H1 (cell line): Measurements from ENCODE around the gene EFCAB6. TPM values are rescaled to one million over a fixed set of nuclear protein-coding genes. Genes with fewer than 3 reads are reported as not detected.

ENCODE experiments used
- CTCF ChIA-PET: fragments of 300-600 bp; sonication (Branson Sonifier 250); formaldehyde crosslinking; loops from one replicate; lab custom pipeline; 2021; ENCODE audit not compliant: partially characterized antibody; lab: Charles Lee
- POLR2A ChIA-PET: fragments of 300-600 bp; sonication (Branson Sonifier 250); formaldehyde crosslinking; loops from one replicate; lab custom pipeline; 2021; ENCODE audit warnings: inconsistent platforms; ENCODE audit not compliant: partially characterized antibody; lab: Charles Lee
- DNase-seq, 2 experiments: peaks; one replicate each; pipeline versions ENCODE4 v3.0.0 to v3.0.0-alpha.2; 2010 to 2022; ENCODE audit warnings: low spot score in 2 of 2, low read depth in 1 of 2, mixed read lengths in 1 of 2
- FAIRE-seq: peaks from 2 replicates; lab custom pipeline; 2011; peaks lifted over from hg19 to GRCh38; lab: Jason Lieb, UNC
- H2AFZ ChIP-seq: 2 replicates; pipeline ENCODE4 v1.8.1; 2012; ENCODE audit warnings: low read length, inconsistent platforms
- H2AK5ac ChIP-seq: 2 replicates; pipeline ENCODE4 v1.6.1; 2013; ENCODE audit warnings: low read depth, low read length
- H2BK120ac ChIP-seq: replicated peaks from 2 replicates; pipeline ENCODE3; 2013; ENCODE audit warnings: low read depth, low read length, inconsistent platforms
- H2BK12ac ChIP-seq: 2 replicates; pipeline ENCODE4 v1.6.1; 2013; ENCODE audit warnings: low read depth, low read length
- H2BK15ac ChIP-seq: 2 replicates; pipeline ENCODE4 v1.6.1; 2013; ENCODE audit warnings: low read length
- H2BK20ac ChIP-seq: 2 replicates; pipeline ENCODE4 v1.6.1; 2013; ENCODE audit warnings: low read length
- H2BK5ac ChIP-seq: 2 replicates; pipeline ENCODE4 v1.6.1; 2013; ENCODE audit warnings: low read depth, low read length
- H3K14ac ChIP-seq: 2 replicates; pipeline ENCODE4 v1.6.1; 2013; ENCODE audit warnings: inconsistent platforms; ENCODE audit not compliant: insufficient read length
- H3K18ac ChIP-seq: 2 replicates; pipeline ENCODE4 v1.6.1; 2013; ENCODE audit warnings: low read length; ENCODE audit errors: extremely low read depth
- H3K23ac ChIP-seq: 2 replicates; pipeline ENCODE4 v1.6.1; 2013; ENCODE audit warnings: inconsistent platforms; ENCODE audit not compliant: insufficient read length
- H3K23me2 ChIP-seq: 2 replicates; pipeline ENCODE4 v1.6.1; 2013; ENCODE audit warnings: low read depth, low read length
- H3K27ac ChIP-seq: 2 replicates; pipeline ENCODE4 v1.6.1; 2011; ENCODE audit warnings: low read depth, low read length, inconsistent platforms
- H3K27me3 ChIP-seq, 4 experiments: replicated peaks in 1 of 4; 1 replicate in 1 of 4; 2 replicates in 3 of 4; pipeline versions ENCODE4 v1.6.1 to v1.8.1; 2011 to 2013; ENCODE audit warnings: low read length in 3 of 4, mild to moderate bottlenecking in 3 of 4, inconsistent platforms in 2 of 4, mixed read lengths in 2 of 4, moderate library complexity in 1 of 4; ENCODE audit not compliant: control insufficient read depth in 3 of 4, insufficient read depth in 3 of 4; ENCODE audit errors: extremely low read depth in 1 of 4
- H3K36me3 ChIP-seq, 4 experiments: 2 replicates each; pipeline versions ENCODE4 v1.6.1 to v1.8.1; 2011 to 2013; ENCODE audit warnings: mild to moderate bottlenecking in 4 of 4, low read length in 3 of 4, moderate library complexity in 2 of 4, control low read depth in 1 of 4, inconsistent platforms in 1 of 4; ENCODE audit not compliant: insufficient read depth in 4 of 4, control insufficient read depth in 2 of 4
- H3K4ac ChIP-seq: replicated peaks from 2 replicates; pipeline ENCODE3; 2013; ENCODE audit warnings: low read length, low read depth, mixed read lengths, inconsistent platforms; ENCODE audit not compliant: insufficient read length
- H3K4me1 ChIP-seq, 4 experiments: replicated peaks in 1 of 4; 1 replicate in 1 of 4; 2 replicates in 3 of 4; pipeline versions ENCODE4 v1.6.1 to v1.8.1; 2011 to 2013; ENCODE audit warnings: low read length in 3 of 4, inconsistent platforms in 2 of 4, mixed read lengths in 1 of 4; ENCODE audit not compliant: insufficient read depth in 4 of 4, control insufficient read depth in 3 of 4
- H3K4me2 ChIP-seq, 2 experiments: 2 replicates each; pipeline versions ENCODE4 v1.6.1 to v1.8.1; 2011 to 2013; ENCODE audit warnings: low read depth in 2 of 2, low read length in 2 of 2, control low read depth in 1 of 2, inconsistent platforms in 1 of 2, mild to moderate bottlenecking in 1 of 2; ENCODE audit not compliant: insufficient read depth in 1 of 2
- H3K4me3 ChIP-seq, 4 experiments: fragments of 200-600, 300-600 bp in 1 of 4; sonication (generic), shearing (Covaris generic), sonication (Bioruptor Twin) in 1 of 4; 2 replicates each; pipeline versions ENCODE4 v1.5.1 to v1.8.1; 2011 to 2016; ENCODE audit warnings: low read length in 4 of 4, low read depth in 3 of 4, control low read depth in 2 of 4, inconsistent platforms in 2 of 4, mild to moderate bottlenecking in 2 of 4, mixed read lengths in 1 of 4, moderate library complexity in 1 of 4; ENCODE audit not compliant: insufficient read depth in 2 of 4; ENCODE audit errors: extremely low read depth in 1 of 4
- H3K56ac ChIP-seq: replicated peaks from 2 replicates; pipeline ENCODE3; 2013; ENCODE audit warnings: low read depth, mild to moderate bottlenecking, mixed read lengths, low read length, inconsistent platforms; ENCODE audit not compliant: insufficient read length
- H3K79me1 ChIP-seq: 2 replicates; pipeline ENCODE4 v1.6.1; 2013; ENCODE audit warnings: low read depth, low read length, control low read depth
- H3K79me2 ChIP-seq, 2 experiments: 2 replicates each; pipeline versions ENCODE4 v1.6.1 to v1.8.1; 2012 to 2013; ENCODE audit warnings: low read length in 2 of 2, mild to moderate bottlenecking in 2 of 2, inconsistent platforms in 1 of 2; ENCODE audit not compliant: insufficient read depth in 2 of 2, control insufficient read depth in 1 of 2
- H3K9ac ChIP-seq, 4 experiments: replicated peaks in 1 of 4; 1 replicate in 1 of 4; 2 replicates in 3 of 4; pipeline versions ENCODE4 v1.6.1 to v1.8.1; 2011 to 2013; ENCODE audit warnings: low read depth in 3 of 4, low read length in 3 of 4, control low read depth in 2 of 4, mild to moderate bottlenecking in 2 of 4, moderate library complexity in 2 of 4, inconsistent platforms in 1 of 4; ENCODE audit errors: extremely low read depth in 1 of 4
- H3K9me3 ChIP-seq, 2 experiments: 2 replicates each; pipeline versions ENCODE4 v1.6.1 to v1.8.1; 2012 to 2013; ENCODE audit warnings: mild to moderate bottlenecking in 2 of 2, moderate library complexity in 2 of 2, control low read depth in 1 of 2, inconsistent platforms in 1 of 2, low read depth in 1 of 2, low read length in 1 of 2, mixed read lengths in 1 of 2; ENCODE audit not compliant: insufficient read depth in 2 of 2
- H4K20me1 ChIP-seq, 2 experiments: replicated peaks in 1 of 2; 2 replicates each; pipeline versions ENCODE3 to v1.8.1; 2011 to 2013; ENCODE audit warnings: inconsistent platforms in 2 of 2, low read length in 2 of 2, mild to moderate bottlenecking in 1 of 2; ENCODE audit not compliant: insufficient read depth in 2 of 2, control insufficient read depth in 1 of 2
- H4K5ac ChIP-seq: 2 replicates; pipeline ENCODE4 v1.6.1; 2013; ENCODE audit warnings: low read length, low read depth, mixed read lengths, inconsistent platforms; ENCODE audit not compliant: insufficient read length
- H4K8ac ChIP-seq: 2 replicates; pipeline ENCODE4 v1.8.0; 2013; ENCODE audit warnings: mild to moderate bottlenecking, moderate library complexity, low read length, inconsistent platforms; ENCODE audit not compliant: insufficient read depth; ENCODE audit errors: extremely low read depth
- H4K91ac ChIP-seq: replicated peaks from 2 replicates; pipeline ENCODE3; 2013; ENCODE audit warnings: low read length, mixed read lengths, inconsistent platforms; ENCODE audit not compliant: insufficient read length
- TBP ChIP-seq: IDR thresholded peaks from 2 replicates; pipeline ENCODE4 v1.6.1; 2011; ENCODE audit warnings: low read depth, low read length, improper control_type of control experiment
- WGBS, 2 experiments: shearing (Covaris generic) in 1 of 2; methylation state at CpG; one replicate each; pipeline versions ENCODE4 v1.1.6 to v1.1.7; 2013 to 2015; ENCODE audit warnings: low lambda C conversion rate in 2 of 2, mixed read lengths in 2 of 2, inconsistent platforms in 1 of 2, low coverage in 1 of 2, missing lambda C conversion rate in 1 of 2; ENCODE audit not compliant: insufficient replicate concordance in 2 of 2, insufficient coverage in 1 of 2, insufficient read length in 1 of 2; ENCODE audit errors: extremely low coverage in 1 of 2, missing lambda C conversion rate in 1 of 2; 5-methylcytosine and 5-hydroxymethylcytosine counted together
- polyA plus RNA-seq, 7 experiments: library from polyadenylated mRNA; depleted of rRNA in 3 of 7; stranded (reverse) in 5 of 7; unstranded in 2 of 7; fragments of >200 nt in 5 of 7; fragments of 200-250 nt in 2 of 7; gene quantifications; 1 replicate in 5 of 7; 2 replicates in 1 of 7; 4 replicates in 1 of 7; pipeline versions ENCODE4 v1.2.1 to v1.2.3, GENCODE V29; 2011 to 2013; ENCODE audit warnings: missing spikeins in 2 of 7, mixed read lengths in 2 of 7
- total RNA-seq: library from RNA; stranded (reverse); fragmentation: NEBNext Ultra II Directional; extraction: Animal tissue kit (Norgen Biotek cat#: 25700); gene quantifications from 2 replicates; pipeline ENCODE4 v1.2.1, GENCODE V29; 2021
- TF ChIP-seq, protein P1 (sequence below): IDR thresholded peaks from 2 replicates; pipeline ENCODE4 v1.6.1; 2012; ENCODE audit warnings: inconsistent platforms

Gene EFCAB6
- total and polyA plus RNA-seq, 2 of the 8 experiments (the other 6 are each of a cell fraction or from before 2014, with no cell fraction given) = 0.32 to 1.7 TPM

DNA sequence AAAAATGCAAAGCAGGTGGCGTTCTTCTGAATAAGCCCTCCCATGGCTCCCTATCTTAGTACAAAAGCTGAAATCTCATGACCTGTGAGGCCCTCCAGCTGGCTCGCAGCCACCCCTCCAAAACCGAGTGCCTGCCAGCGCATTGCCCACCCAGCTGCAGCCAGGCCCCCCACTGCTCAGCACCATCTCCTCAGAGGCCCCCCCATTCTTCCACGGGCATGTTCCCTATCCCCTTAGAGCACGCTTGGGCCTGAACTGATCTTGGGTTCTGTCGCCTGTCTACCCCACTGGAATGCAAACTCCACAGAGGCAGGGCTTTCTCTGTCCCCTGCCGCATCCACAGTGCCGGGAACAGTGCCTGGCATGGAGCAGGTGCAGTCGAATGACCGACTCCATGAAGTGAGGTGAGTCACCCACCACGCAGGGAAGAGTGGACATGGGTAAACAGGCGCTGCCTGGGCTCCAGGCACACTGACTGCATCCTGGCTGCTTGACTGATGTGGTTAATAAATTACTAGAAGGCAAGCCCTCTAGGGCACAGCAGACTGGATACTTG is 11.3 kb upstream of the EFCAB6 start:
- no peak overlapping the region for H2AFZ ChIP-seq
- H3K14ac ChIP-seq = no peak overlapping the region
- peak overlapping the region; percentile 26 to 53 for H3K4me2 ChIP-seq
- no peak overlapping the region for H3K4me3 ChIP-seq
- DNase-seq = peak in 1 of 2 experiments; percentile 50
- H4K91ac ChIP-seq = peak overlapping the region; percentile 51
- H3K4ac ChIP-seq = peak overlapping the region; percentile 78
- ChIA-PET CTCF (interaction anchor here (0.8 to 2.3 kb wide), 6 partner anchors 11 to 61 kb away, joined by 3 to 10 read pairs (median 4); no protein-coding TSS in a partner anchor), POLR2A (interaction anchor here (0.8 to 3.1 kb wide), 8 partner anchors 11 to 638 kb away, joined by 3 to 20 read pairs (median 4); partner anchors contain the start of gene EFCAB6)
- no peak overlapping the region for H4K5ac ChIP-seq
- peaks cover 4 to 10% of the 10 kb centered on the region in 2 experiments for H4K20me1 ChIP-seq
- no peak overlapping the region for H3K23ac ChIP-seq
- H3K56ac ChIP-seq = no peak overlapping the region
- FAIRE-seq = no peak
- 70% methylated on average over 13 of the region's 13 CpGs; no CpG with 5 or more reads in 1 of the 2 experiments for WGBS, 2 experiments
- H3K9me3 ChIP-seq = no peaks in the 10 kb centered on the region
- H2BK5ac ChIP-seq = peak overlapping the region; percentile 13
- 0 out of 2 replicates have a peak overlapping the region, but pooled peaks have one; percentile 1 for H2AK5ac ChIP-seq
- H2BK15ac ChIP-seq = 0 out of 2 replicates have a peak overlapping the region, but pooled peaks have one; percentile 24
- H4K8ac ChIP-seq = no peak overlapping the region; the same call in 1 of the 2 replicates
- no peaks in the 10 kb centered on the region for H3K79me1 ChIP-seq
- H3K18ac ChIP-seq = peak overlapping the region; percentile 44; the same call in 1 of the 2 replicates
- peaks cover 2 to 23% (median 15%) of the 10 kb centered on the region in 4 experiments for H3K4me1 ChIP-seq
- H3K27ac ChIP-seq = no peak overlapping the region; the same call in 1 of the 2 replicates
- H3K23me2 ChIP-seq = no peaks in the 10 kb centered on the region; the same call in 1 of the 2 replicates
- H2BK120ac ChIP-seq = peak overlapping the region; percentile 82
- 0 out of 2 replicates have a peak overlapping the region, but pooled peaks have one; percentile 7 for H2BK12ac ChIP-seq
- H3K9ac ChIP-seq = no peak overlapping the region
- TF ChIP-seq, protein P1, sequence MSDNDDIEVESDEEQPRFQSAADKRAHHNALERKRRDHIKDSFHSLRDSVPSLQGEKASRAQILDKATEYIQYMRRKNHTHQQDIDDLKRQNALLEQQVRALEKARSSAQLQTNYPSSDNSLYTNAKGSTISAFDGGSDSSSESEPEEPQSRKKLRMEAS = 0 out of 2 replicates have a peak, but pooled peaks have one; percentile 9
- no peak for TF ChIP-seq TBP
- H3K36me3 ChIP-seq = peaks cover 0 to 7% (median 3%) of the 10 kb centered on the region in 4 experiments; a peak in 2 of 8 replicates
- H3K27me3 ChIP-seq = no peaks in the 10 kb centered on the region
- no peaks in the 10 kb centered on the region for H3K79me2 ChIP-seq
- no peak overlapping the region for H2BK20ac ChIP-seq
